Fibroblast of pulmonary artery (primary cell): ENCODE data around the gene CACNA1E.

Source experiments
- DNase-seq: peaks from one replicate; pipeline ENCODE4 v3.0.0-alpha.2; 2010; ENCODE audit warnings: low read depth
- H3K4me3 ChIP-seq: replicated peaks from 2 replicates; pipeline ENCODE4 v1.5.1; 2011; ENCODE audit warnings: low read depth, mild to moderate bottlenecking, control low read depth, low read length, moderate library complexity
- CTCF ChIP-seq: IDR thresholded peaks from 2 replicates; pipeline ENCODE4 v1.5.1; 2011; ENCODE audit warnings: mild to moderate bottlenecking, control low read depth, low read length, inconsistent platforms; ENCODE audit errors: missing control alignments

Gene CACNA1E

GRCh38 chr1:181801617-181802016 is 318.3 kb downstream of the CACNA1E start:
- no peak for TF ChIP-seq CTCF
- H3K4me3 ChIP-seq = no peak overlapping the region
- no peak for DNase-seq

GRCh38 chr1:181802466-181802865 is 319.1 kb downstream of the CACNA1E start:
- H3K4me3 ChIP-seq = no peak overlapping the region
- TF ChIP-seq CTCF = no peak
- DNase-seq = no peak

- H3K4me3 ChIP-seq = no peak overlapping the region
- DNase-seq = no peak
- no peak for TF ChIP-seq CTCF
These were observed 320.1 kb downstream of the CACNA1E start for GRCh38 chr1:181803421-181803820.

DNA sequence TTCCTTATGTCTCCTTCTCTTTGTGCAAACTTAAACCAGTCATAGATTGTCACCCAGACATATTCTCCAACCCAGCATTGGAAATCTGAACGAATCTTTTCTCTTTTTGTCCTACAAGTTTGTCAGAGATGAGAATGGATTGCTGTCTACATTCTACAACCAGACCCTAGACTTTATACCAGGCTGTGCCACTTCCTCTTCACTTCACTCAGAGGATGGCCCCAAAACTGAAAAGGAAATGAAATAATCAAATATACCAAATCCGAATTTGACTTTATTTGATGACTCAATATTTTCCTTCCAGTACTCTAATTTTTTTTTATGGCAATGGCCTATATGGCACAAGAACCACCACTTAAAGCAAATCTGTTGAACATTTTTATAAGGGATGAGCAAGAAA is 321.7 kb downstream of the CACNA1E start:
- no peak overlapping the region for H3K4me3 ChIP-seq
- DNase-seq = no peak
- no peak for TF ChIP-seq CTCF

- no peak for TF ChIP-seq CTCF
- H3K4me3 ChIP-seq = no peak overlapping the region
- no peak for DNase-seq
These were observed 323.4 kb downstream of the CACNA1E start for GRCh38 chr1:181806746-181807145.

- TF ChIP-seq CTCF = no peak
- H3K4me3 ChIP-seq = no peak overlapping the region
- DNase-seq = no peak
These were observed 323.9 kb downstream of the CACNA1E start for GRCh38 chr1:181807251-181807650.

- no peak for TF ChIP-seq CTCF
- DNase-seq = no peak
- H3K4me3 ChIP-seq = no peak overlapping the region
These were observed 326.8 kb downstream of the CACNA1E start for GRCh38 chr1:181809991-181810545.
